Measurements from ENCODE around the gene GSTP1. TPM values are rescaled to one million over a fixed set of nuclear protein-coding genes. Genes with fewer than 3 reads are reported as not detected.

GSTP1 gene
- total and polyA plus RNA-seq, 9 of the 15 experiments (the other 6 are each of a cell fraction or from before 2014, with no cell fraction given): 592 to 2,150 (median 1,204) TPM

- TF ChIP-seq DEAF1 (CRISPR knock-in tag; IDR thresholded peaks at IDR 0.05) (no peak), KDM1A (IDR thresholded peaks at IDR 0.05) (peak; percentile 84 to 87), HMGN3 (IDR thresholded peaks at IDR 0.05; ENCODE audit: borderline replicate concordance, extremely low read depth, insufficient read length, low read depth, low read length) (no peak), BRCA1 (IDR thresholded peaks at IDR 0.05) (no peak), BRCA1 (CRISPR knock-in tag; IDR thresholded peaks at IDR 0.05) (no peak), MLLT1 (IDR thresholded peaks at IDR 0.05) (0 out of 4 replicates have a peak, but pooled peaks of 1 of the 2 experiments have one; percentile 50), EP300 (IDR thresholded peaks at IDR 0.05; ENCODE audit: low read length) (peak; percentile 85), PTRF (tag; IDR thresholded peaks at IDR 0.05) (no peak), ZNF174 (CRISPR knock-in tag; IDR thresholded peaks at IDR 0.05) (no peak), CBFA2T3 (IDR thresholded peaks at IDR 0.05) (peak; percentile 94), ZNF75A (CRISPR knock-in tag; IDR thresholded peaks at IDR 0.05) (no peak), ZBTB9 (CRISPR knock-in tag; IDR thresholded peaks at IDR 0.05) (no peak), SRSF7 (optimal IDR thresholded peaks at IDR 0.05; ENCODE audit: low read depth, low read length) (no peak), ZNF23 (CRISPR knock-in tag; IDR thresholded peaks at IDR 0.05) (no peak), ZBTB11 (CRISPR knock-in tag; IDR thresholded peaks at IDR 0.05) (peak in 1 of 3 experiments; percentile 60; a peak in 2 of 6 replicates), FOXP4 (CRISPR knock-in tag; IDR thresholded peaks at IDR 0.05; ENCODE audit: borderline replicate concordance) (no peak), TAF7 (tag; IDR thresholded peaks at IDR 0.05) (no peak), ZNF212 (CRISPR knock-in tag; IDR thresholded peaks at IDR 0.05) (no peak), GTF2F1 (IDR thresholded peaks at IDR 0.05; ENCODE audit: low read depth, low read length) (no peak)
Measured at GRCh38 chr11:67600324-67601029, 16.9 kb downstream of the GSTP1 start (continued).
